GM12891 (cell line): Measurements from ENCODE around the gene AHNAK.

Experiments
- POLR2A ChIP-seq: IDR thresholded peaks from 2 replicates; pipeline ENCODE4 v1.6.1; 2011; ENCODE audit warnings: low read depth, low read length, control low read depth
- POLR2AphosphoS5 ChIP-seq: IDR thresholded peaks from 2 replicates; pipeline ENCODE4 v1.6.1; 2011; ENCODE audit warnings: low read depth, low read length, control low read depth
- SPI1 ChIP-seq: IDR thresholded peaks from 2 replicates; pipeline ENCODE4 v1.6.1; 2011; ENCODE audit warnings: low read depth, low read length, control low read depth
- TAF1 ChIP-seq: IDR thresholded peaks from 2 replicates; pipeline ENCODE4 v1.6.1; 2011; ENCODE audit warnings: low read depth, low read length, control low read depth

GRCh38 chr11:62504158-62504973 lies 42.2 kb downstream of the AHNAK start:
- TF ChIP-seq POLR2A (no peak), POLR2AphosphoS5 (no peak), TAF1 (no peak), SPI1 (no peak)
